HG02623 (cell line): Measurements from ENCODE around the gene PARN.
"Not testable (repeated sequence)": the region's sequence is repeated elsewhere in the genome, so short reads cannot be mapped to it uniquely, and the experiment has no call there.

Experiments
- ATAC-seq: cut with Tn5 transposase; IDR thresholded peaks from one replicate; pipeline ENCODE4 v1.9.1; 2021; ENCODE audit warnings: moderate library complexity; ENCODE audit not compliant: unreplicated experiment

Gene PARN

GRCh38 chr16:14629919-14630619 lies at the start of gene PARN:
PARN (minus strand) TSS chr16:14630260; CDS start chr16:14630125, 135 bp downstream.
- peak; percentile 39 for ATAC-seq

- no peak for ATAC-seq
These were observed 48.9 kb upstream of the PARN start for GRCh38 chr16:14678748-14679497.

GRCh38 chr16:14677627-14678026 lies 47.6 kb upstream of the PARN start:
- ATAC-seq, result no peak

GRCh38 chr16:14676633-14677032 lies 46.6 kb upstream of the PARN start:
- no peak for ATAC-seq

GRCh38 chr16:14672403-14672971 lies 42.4 kb upstream of the PARN start:
- ATAC-seq, result no peak

- no peak for ATAC-seq
These were observed 39.7 kb upstream of the PARN start for GRCh38 chr16:14669776-14670175.

GRCh38 chr16:14668556-14669223 lies 38.6 kb upstream of the PARN start:
- no peak for ATAC-seq

- ATAC-seq, result no peak
These were observed 37.5 kb upstream of the PARN start for GRCh38 chr16:14667347-14668266.

GRCh38 chr16:14658063-14658462 lies 28.0 kb upstream of the PARN start:
- peak; percentile 64 for ATAC-seq

GRCh38 chr16:14652726-14653125 lies 22.7 kb upstream of the PARN start:
- no peak for ATAC-seq

GRCh38 chr16:14650629-14651028 lies 20.6 kb upstream of the PARN start:
- no peak for ATAC-seq

- no peak for ATAC-seq
These were observed 19.8 kb upstream of the PARN start for GRCh38 chr16:14649816-14650215.

GRCh38 chr16:14641926-14642325 lies 11.9 kb upstream of the PARN start:
- no peak for ATAC-seq

- ATAC-seq, result no peak
These were observed 11.1 kb upstream of the PARN start for GRCh38 chr16:14641206-14641605.

- ATAC-seq, result no peak
These were observed 10.5 kb upstream of the PARN start for GRCh38 chr16:14640538-14640937.

- not testable (repeated sequence) for ATAC-seq
These were observed 6.8 kb upstream of the PARN start for GRCh38 chr16:14636951-14637240.

GRCh38 chr16:14636179-14636950 lies 6.3 kb upstream of the PARN start:
- not testable (repeated sequence) for ATAC-seq

GRCh38 chr16:14635395-14636165 lies 5.5 kb upstream of the PARN start:
- no peak for ATAC-seq

- no peak for ATAC-seq
These were observed 4.3 kb upstream of the PARN start for GRCh38 chr16:14634389-14634725.
